Endodermal cell (in vitro differentiated cells): Measurements from ENCODE around the gene IRF9. TPM values are rescaled to one million over a fixed set of nuclear protein-coding genes. Genes with fewer than 3 reads are reported as not detected.

ENCODE experiments used
- DNase-seq: peaks from one replicate; pipeline ENCODE4 v3.0.0-alpha.2; 2017
- H3K27ac ChIP-seq: 2 replicates; pipeline ENCODE4 v1.5.1; 2013; ENCODE audit warnings: mild to moderate bottlenecking, low read depth, low read length, moderate library complexity
- H3K27me3 ChIP-seq: 2 replicates; pipeline ENCODE4 v1.6.1; 2013; ENCODE audit warnings: mild to moderate bottlenecking, low read length, moderate library complexity; ENCODE audit not compliant: insufficient read depth, control insufficient read depth, poor library complexity, severe bottlenecking
- H3K36me3 ChIP-seq: 2 replicates; pipeline ENCODE4 v1.7.0; 2013; ENCODE audit warnings: mild to moderate bottlenecking, low read length, moderate library complexity; ENCODE audit not compliant: control insufficient read depth, insufficient read depth
- H3K4me1 ChIP-seq: one replicate; pipeline ENCODE4 v1.7.0; 2013; ENCODE audit warnings: low read length; ENCODE audit not compliant: control insufficient read depth, insufficient read depth
- H3K4me3 ChIP-seq: 2 replicates; pipeline ENCODE4 v1.5.1; 2013; ENCODE audit warnings: mild to moderate bottlenecking, low read length, moderate library complexity
- H3K9ac ChIP-seq: 2 replicates; pipeline ENCODE4 v1.6.1; 2013; ENCODE audit warnings: mild to moderate bottlenecking, low read length, moderate library complexity; ENCODE audit not compliant: poor library complexity, severe bottlenecking; ENCODE audit errors: extremely low read depth
- H3K9me3 ChIP-seq: 2 replicates; pipeline ENCODE4 v1.6.1; 2013; ENCODE audit warnings: mild to moderate bottlenecking, low read length, moderate library complexity; ENCODE audit not compliant: control insufficient read depth
- H3K27ac Mint-ChIP-seq: 2 replicates; pipeline ENCODE4 v1.8.0; 2020; ENCODE audit warnings: mixed read lengths
- H3K27me3 Mint-ChIP-seq: 2 replicates; pipeline ENCODE4 v1.8.0; 2021; ENCODE audit warnings: mild to moderate bottlenecking, mixed read lengths; ENCODE audit not compliant: insufficient read depth
- H3K36me3 Mint-ChIP-seq: 2 replicates; pipeline ENCODE4 v1.8.0; 2020; ENCODE audit warnings: low read depth, mixed read lengths
- H3K4me1 Mint-ChIP-seq: 2 replicates; pipeline ENCODE4 v1.8.0; 2020; ENCODE audit warnings: mixed read lengths
- H3K4me3 Mint-ChIP-seq: 2 replicates; pipeline ENCODE4 v1.8.0; 2020; ENCODE audit warnings: mild to moderate bottlenecking, moderate library complexity, mixed read lengths
- H3K9me3 Mint-ChIP-seq: 2 replicates; pipeline ENCODE4 v1.8.0; 2020; ENCODE audit warnings: mild to moderate bottlenecking, mixed read lengths
- WGBS, 2 experiments: methylation state at CpG; one replicate each; pipeline versions ENCODE4 v1.1.5 to v1.1.7; 2013; ENCODE audit warnings: missing lambda C conversion rate in 2 of 2, mixed read lengths in 1 of 2; ENCODE audit not compliant: insufficient coverage in 1 of 2, insufficient read length in 1 of 2; 5-methylcytosine and 5-hydroxymethylcytosine counted together
- total RNA-seq, 2 donors: library from RNA; stranded (reverse); fragmentation: NEBNext Ultra II Directional in 1 of 2; extraction: Animal tissue kit (Norgen Biotek cat#: 25700) in 1 of 2; gene quantifications; 2 replicates in 1 of 2; 3 replicates in 1 of 2; pipeline ENCODE4 v1.2.1, GENCODE V29; 2021
- TF ChIP-seq, protein P1 (sequence below): fragments of 200-600 bp; sonication (generic); conservative IDR thresholded peaks from 2 replicates; pipeline ENCODE4 v1.5.0; 2021; ENCODE audit warnings: antibody characterized with exemption, mild to moderate bottlenecking

The IRF9 gene
- total RNA-seq, 2 donors from 2014 or later, result 13.6 to 26.9 TPM

DNA sequence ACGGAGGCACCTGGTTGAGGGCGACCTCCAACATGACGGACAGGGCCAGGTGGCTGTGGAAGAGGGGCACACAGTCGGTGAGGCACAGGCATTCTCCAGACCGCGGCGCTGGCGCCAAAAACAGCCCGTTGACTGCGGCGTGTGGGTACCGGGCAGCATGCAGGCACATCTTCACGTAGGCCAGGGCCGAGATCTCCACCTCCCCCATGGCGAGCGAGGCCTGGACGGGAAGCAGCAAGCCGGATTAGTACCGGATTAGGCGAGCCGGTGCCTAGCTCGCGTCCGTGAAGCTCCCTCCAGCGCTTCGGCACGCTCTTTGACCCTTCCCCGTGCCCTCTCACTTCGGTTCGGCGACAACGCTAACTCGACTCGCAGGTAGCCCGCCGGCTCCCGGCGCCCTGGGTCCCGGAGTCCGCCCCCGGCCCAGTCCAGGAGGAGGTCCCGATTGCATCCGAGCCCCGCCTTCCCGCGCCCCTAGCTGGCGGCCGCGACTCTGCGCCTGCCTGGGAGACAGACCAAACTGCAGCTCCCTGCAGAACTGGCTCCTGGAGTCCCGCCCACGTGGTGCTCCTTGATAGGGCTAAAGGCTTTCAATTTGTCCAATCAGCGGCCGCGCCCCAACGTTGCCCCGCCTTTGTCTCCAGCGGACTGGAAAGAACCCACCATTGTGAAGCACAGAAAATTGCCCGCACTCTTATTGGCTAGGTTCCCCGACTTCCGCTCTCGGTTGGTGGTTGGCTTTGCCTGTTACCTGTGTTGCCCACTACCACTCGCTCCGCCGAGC, 19.8 kb upstream of the IRF9 start, which contains the start of gene EMC9:
EMC9 (minus strand) TSS at position 495 of the 784 bp plus-strand sequence; CDS start at position 208, 287 bp downstream.
- Mint-ChIP-seq H3K27ac (peak within 1 kb of the TSS; percentile 97), H3K4me3 (peak within 1 kb of the TSS; percentile 99), H3K9me3 (no peaks in the 10 kb centered on the region), H3K36me3 (peaks cover 35% of the 10 kb centered on the region), H3K27me3 (no peaks in the 10 kb centered on the region), H3K4me1 (peaks cover 29% of the 10 kb centered on the region)
- no peaks in the 10 kb centered on the region for H3K27me3 ChIP-seq
- H3K36me3 ChIP-seq, result peaks cover 43% of the 10 kb centered on the region
- no peaks in the 10 kb centered on the region for H3K4me1 ChIP-seq
- TF ChIP-seq, protein P1, sequence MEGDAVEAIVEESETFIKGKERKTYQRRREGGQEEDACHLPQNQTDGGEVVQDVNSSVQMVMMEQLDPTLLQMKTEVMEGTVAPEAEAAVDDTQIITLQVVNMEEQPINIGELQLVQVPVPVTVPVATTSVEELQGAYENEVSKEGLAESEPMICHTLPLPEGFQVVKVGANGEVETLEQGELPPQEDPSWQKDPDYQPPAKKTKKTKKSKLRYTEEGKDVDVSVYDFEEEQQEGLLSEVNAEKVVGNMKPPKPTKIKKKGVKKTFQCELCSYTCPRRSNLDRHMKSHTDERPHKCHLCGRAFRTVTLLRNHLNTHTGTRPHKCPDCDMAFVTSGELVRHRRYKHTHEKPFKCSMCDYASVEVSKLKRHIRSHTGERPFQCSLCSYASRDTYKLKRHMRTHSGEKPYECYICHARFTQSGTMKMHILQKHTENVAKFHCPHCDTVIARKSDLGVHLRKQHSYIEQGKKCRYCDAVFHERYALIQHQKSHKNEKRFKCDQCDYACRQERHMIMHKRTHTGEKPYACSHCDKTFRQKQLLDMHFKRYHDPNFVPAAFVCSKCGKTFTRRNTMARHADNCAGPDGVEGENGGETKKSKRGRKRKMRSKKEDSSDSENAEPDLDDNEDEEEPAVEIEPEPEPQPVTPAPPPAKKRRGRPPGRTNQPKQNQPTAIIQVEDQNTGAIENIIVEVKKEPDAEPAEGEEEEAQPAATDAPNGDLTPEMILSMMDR, result peak; percentile 70
- H3K9me3 ChIP-seq, result no peaks in the 10 kb centered on the region
- H3K9ac ChIP-seq, result peak within 1 kb of the TSS; percentile 86
- peak; percentile 100 for DNase-seq
- peak within 1 kb of the TSS; percentile 98 for H3K4me3 ChIP-seq
- 0% methylated on average over 50 to 65 of the region's 65 CpGs for WGBS, 2 experiments
- H3K27ac ChIP-seq, result peak within 1 kb of the TSS; percentile 83

DNA sequence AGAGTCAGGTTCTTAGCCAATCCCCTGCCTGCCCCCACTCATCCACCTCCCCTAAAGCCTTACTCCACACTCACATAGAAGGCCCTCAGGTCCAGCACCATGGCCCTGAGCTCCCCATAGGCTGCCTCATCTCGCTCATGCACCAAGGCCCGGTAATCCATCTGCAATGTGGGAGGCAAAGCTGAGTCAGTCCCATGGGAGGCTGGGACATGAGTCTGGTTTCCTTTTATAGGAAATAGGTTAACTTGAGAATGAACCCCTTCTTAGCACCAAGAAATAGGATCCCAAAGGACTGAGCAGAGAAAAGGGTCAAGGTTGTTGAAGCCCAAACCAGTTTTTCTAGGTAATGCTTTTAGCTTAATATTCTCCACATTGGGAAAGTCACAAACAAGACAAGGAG, 17.6 kb upstream of the IRF9 start:
- Histone ChIP-seq H3K4me1 (peaks cover 4% of the 10 kb centered on the region), H3K36me3 (peaks cover 35% of the 10 kb centered on the region), H3K27ac (no peak overlapping the region), H3K27me3 (no peaks in the 10 kb centered on the region), H3K9me3 (no peaks in the 10 kb centered on the region), H3K4me3 (no peak overlapping the region), H3K9ac (no peak overlapping the region)
- H3K36me3 Mint-ChIP-seq, result peaks cover 33% of the 10 kb centered on the region
- no peaks in the 10 kb centered on the region for H3K9me3 Mint-ChIP-seq
- H3K4me1 Mint-ChIP-seq, result peaks cover 25% of the 10 kb centered on the region
- H3K4me3 Mint-ChIP-seq, result no peak overlapping the region
- no peak for DNase-seq
- TF ChIP-seq, protein P1, result no peak
- no peaks in the 10 kb centered on the region for H3K27me3 Mint-ChIP-seq
- no peak overlapping the region for H3K27ac Mint-ChIP-seq
- WGBS, 2 experiments, result 95 to 100% methylated on average over 2 of the region's 2 CpGs

DNA sequence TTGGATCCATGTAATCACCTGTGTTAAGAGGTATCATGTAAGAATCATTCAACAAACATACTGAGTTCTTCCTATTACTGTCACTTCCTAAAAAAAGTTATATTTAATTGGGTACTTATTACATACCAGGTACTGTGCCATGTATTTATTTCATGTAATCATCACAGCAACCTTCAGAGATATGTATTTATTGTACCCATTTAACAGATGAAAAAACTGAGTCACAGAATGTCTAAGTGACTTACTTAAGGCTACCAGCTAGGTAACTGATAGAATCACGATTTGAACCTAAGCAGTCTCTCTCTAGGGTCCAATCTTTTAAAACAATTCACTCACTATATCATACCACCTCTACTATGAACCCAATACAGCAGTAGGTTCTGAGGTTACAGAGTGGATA, 16.6 kb upstream of the IRF9 start:
- H3K27ac ChIP-seq, result no peak overlapping the region
- H3K4me3 Mint-ChIP-seq, result no peak overlapping the region

More for the DNA sequence above, 16.6 kb upstream of the IRF9 start:
- H3K4me1 Mint-ChIP-seq, result peaks cover 25% of the 10 kb centered on the region
- Histone ChIP-seq H3K36me3 (peaks cover 34% of the 10 kb centered on the region), H3K9me3 (no peaks in the 10 kb centered on the region), H3K4me1 (peaks cover 6% of the 10 kb centered on the region), H3K9ac (no peak overlapping the region), H3K4me3 (no peak overlapping the region), H3K27me3 (no peaks in the 10 kb centered on the region)
- peaks cover 31% of the 10 kb centered on the region for H3K36me3 Mint-ChIP-seq
- H3K27me3 Mint-ChIP-seq, result no peaks in the 10 kb centered on the region
- H3K9me3 Mint-ChIP-seq, result no peaks in the 10 kb centered on the region
- TF ChIP-seq, protein P1, result no peak
- H3K27ac Mint-ChIP-seq, result no peak overlapping the region
- 100% methylated on average over 1 of the region's 1 CpG for WGBS, 2 experiments
- no peak for DNase-seq
